DND-41 (cell line): Measurements from ENCODE around the gene PVALEF.
A peak's percentile ranks its signal among the peaks of the same experiment; 100 is the strongest.

ENCODE experiments used
- ATAC-seq: fragments of 200-7000 bp; cut with Tn5 transposase; 3 replicates; pipeline ENCODE4 v1.9.1; 2021; ENCODE audit warnings: low read depth; ENCODE audit not compliant: insufficient read depth
- DNase-seq: peaks from one replicate; pipeline ENCODE4 v3.0.0-alpha.2; 2020
- H2AFZ ChIP-seq: 2 replicates; pipeline ENCODE4 v1.6.0; 2012; ENCODE audit warnings: low read depth, low read length
- H3K27ac ChIP-seq: 2 replicates; pipeline ENCODE4 v1.5.1; 2012; ENCODE audit warnings: low read length, inconsistent platforms
- H3K27me3 ChIP-seq: fragments of 200-600 bp; sonication (generic); 2 replicates; pipeline ENCODE4 v1.6.0; 2012; ENCODE audit warnings: low read length, mild to moderate bottlenecking, inconsistent platforms; ENCODE audit not compliant: insufficient read depth, poor library complexity
- H3K36me3 ChIP-seq: 2 replicates; pipeline ENCODE4 v1.5.1; 2012; ENCODE audit warnings: low read length, inconsistent platforms; ENCODE audit not compliant: insufficient read depth
- H3K4me1 ChIP-seq: 2 replicates; pipeline ENCODE4 v1.5.1; 2012; ENCODE audit warnings: mild to moderate bottlenecking, low read length; ENCODE audit not compliant: insufficient read depth
- H3K4me2 ChIP-seq: 2 replicates; pipeline ENCODE4 v1.6.0; 2012; ENCODE audit warnings: mild to moderate bottlenecking, moderate library complexity, low read length, inconsistent platforms; ENCODE audit not compliant: insufficient read depth
- H3K4me3 ChIP-seq, 2 experiments: fragments of 200-600 bp in 1 of 2; shearing (Covaris generic) in 1 of 2; 2 replicates each; pipeline ENCODE4 v1.5.1; 2012 to 2016; ENCODE audit warnings: inconsistent platforms in 2 of 2, low read length in 2 of 2, mild to moderate bottlenecking in 2 of 2, low read depth in 1 of 2, moderate library complexity in 1 of 2
- H3K79me2 ChIP-seq: 2 replicates; pipeline ENCODE4 v1.6.0; 2012; ENCODE audit warnings: low read length, inconsistent platforms; ENCODE audit not compliant: insufficient read depth
- H3K9ac ChIP-seq: 2 replicates; pipeline ENCODE4 v1.6.0; 2012; ENCODE audit warnings: low read depth, mild to moderate bottlenecking, inconsistent platforms, low read length, moderate library complexity
- H3K9me3 ChIP-seq: 2 replicates; pipeline ENCODE4 v1.5.1; 2012; ENCODE audit warnings: low read length, moderate library complexity, mild to moderate bottlenecking, inconsistent platforms; ENCODE audit not compliant: insufficient read depth, severe bottlenecking
- H4K20me1 ChIP-seq: 2 replicates; pipeline ENCODE4 v1.6.0; 2012; ENCODE audit warnings: low read length; ENCODE audit not compliant: insufficient read depth
- CTCF ChIP-seq: IDR thresholded peaks from 2 replicates; pipeline ENCODE4 v1.5.1; 2012; ENCODE audit warnings: borderline replicate concordance, low read length, moderate library complexity, mild to moderate bottlenecking; ENCODE audit not compliant: poor library complexity, severe bottlenecking; ENCODE audit errors: extremely low read depth
- EZH2 ChIP-seq: IDR thresholded peaks from 3 replicates; pipeline ENCODE4 v1.6.1; 2012; ENCODE audit warnings: borderline replicate concordance, low read depth, mild to moderate bottlenecking, moderate library complexity, low read length, inconsistent platforms; ENCODE audit not compliant: severe bottlenecking

Gene PVALEF

DNA sequence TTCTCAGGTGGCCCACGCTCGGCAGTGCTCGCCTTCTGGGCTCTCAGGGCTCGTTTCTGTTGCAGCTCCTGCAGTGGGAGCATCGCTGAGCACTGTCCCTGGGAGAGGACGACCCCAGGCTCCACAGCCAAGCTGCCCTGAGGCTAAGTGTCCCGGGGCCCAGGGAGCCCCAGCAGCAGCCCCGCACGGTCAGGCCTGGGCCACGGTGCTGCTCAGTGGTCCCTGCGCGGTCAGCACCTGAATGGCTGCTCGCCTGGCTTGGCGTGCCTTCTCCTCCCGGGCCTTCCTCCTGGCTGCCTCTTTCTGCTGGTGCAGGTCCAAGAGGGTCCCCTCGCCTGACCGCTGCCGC, 34.1 kb downstream of the PVALEF start:
- Histone ChIP-seq H4K20me1 (no peaks in the 10 kb centered on the region), H3K79me2 (no peaks in the 10 kb centered on the region), H3K4me3 (no peak overlapping the region), H3K4me2 (no peak overlapping the region), H3K36me3 (peaks cover 74% of the 10 kb centered on the region), H3K27me3 (no peaks in the 10 kb centered on the region), H2AFZ (no peak overlapping the region), H3K9ac (no peak overlapping the region), H3K9me3 (no peaks in the 10 kb centered on the region), H3K27ac (no peak overlapping the region), H3K4me1 (no peaks in the 10 kb centered on the region)
- ATAC-seq (no peak), DNase-seq (no peak)
- TF ChIP-seq EZH2 (no peak), CTCF (no peak)

GRCh38 chr17:81200201-81200600, 34.9 kb downstream of the PVALEF start:
- Histone ChIP-seq H4K20me1 (no peaks in the 10 kb centered on the region), H3K4me3 (no peak overlapping the region), H3K27me3 (no peaks in the 10 kb centered on the region), H2AFZ (no peak overlapping the region), H3K36me3 (peaks cover 73% of the 10 kb centered on the region), H3K79me2 (no peaks in the 10 kb centered on the region), H3K9ac (no peak overlapping the region), H3K4me1 (no peaks in the 10 kb centered on the region), H3K27ac (no peak overlapping the region), H3K4me2 (no peak overlapping the region), H3K9me3 (no peaks in the 10 kb centered on the region)
- TF ChIP-seq EZH2, result no peak
- TF ChIP-seq CTCF, result no peak
- DNase-seq (no peak), ATAC-seq (no peak)

GRCh38 chr17:81200695-81201580, 35.6 kb downstream of the PVALEF start:
- H3K9ac ChIP-seq, result no peak overlapping the region
- ATAC-seq (peak; percentile 80), DNase-seq (peak; percentile 42)
- no peaks in the 10 kb centered on the region for H3K79me2 ChIP-seq
- no peaks in the 10 kb centered on the region for H3K4me1 ChIP-seq
- no peak overlapping the region for H3K4me2 ChIP-seq
- no peak overlapping the region for H2AFZ ChIP-seq
- no peaks in the 10 kb centered on the region for H3K27me3 ChIP-seq
- no peaks in the 10 kb centered on the region for H3K9me3 ChIP-seq
- H3K36me3 ChIP-seq, result peaks cover 65% of the 10 kb centered on the region
- no peak overlapping the region for H3K27ac ChIP-seq
- no peaks in the 10 kb centered on the region for H4K20me1 ChIP-seq
- no peak for TF ChIP-seq EZH2
- TF ChIP-seq CTCF, result peak; percentile 56
- H3K4me3 ChIP-seq, result no peak overlapping the region

DNA sequence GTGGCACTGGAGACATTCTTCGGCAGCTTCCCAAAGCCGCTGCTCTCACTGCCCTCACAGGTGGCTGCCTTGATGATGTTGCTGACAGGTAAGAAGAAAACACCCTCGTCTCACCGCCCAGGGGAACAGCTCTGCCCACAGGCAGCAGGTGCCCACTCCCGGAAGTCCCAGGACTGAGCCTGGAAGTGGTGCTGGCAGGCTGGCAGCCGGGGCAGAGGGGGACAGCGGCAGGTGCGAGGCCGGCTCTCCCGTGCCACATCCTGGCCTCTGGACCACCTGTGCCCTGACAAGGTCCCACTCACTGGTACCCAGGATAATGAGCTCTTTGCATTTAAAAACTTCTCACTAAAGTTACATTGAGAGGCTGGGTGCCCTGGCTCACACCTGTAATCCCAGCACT, 37.0 kb downstream of the PVALEF start:
- H3K79me2 ChIP-seq, result no peaks in the 10 kb centered on the region
- no peak overlapping the region for H3K4me3 ChIP-seq
- peaks cover 63% of the 10 kb centered on the region for H3K36me3 ChIP-seq
- H3K4me2 ChIP-seq, result no peak overlapping the region
- no peaks in the 10 kb centered on the region for H4K20me1 ChIP-seq
- H2AFZ ChIP-seq, result no peak overlapping the region
- no peak overlapping the region for H3K9ac ChIP-seq
- no peaks in the 10 kb centered on the region for H3K27me3 ChIP-seq
- H3K4me1 ChIP-seq, result no peaks in the 10 kb centered on the region
- H3K9me3 ChIP-seq, result no peaks in the 10 kb centered on the region
- DNase-seq (no peak), ATAC-seq (no peak)
- no peak for TF ChIP-seq EZH2
- no peak for TF ChIP-seq CTCF
- H3K27ac ChIP-seq, result no peak overlapping the region
